Measurements from ENCODE around the gene HENMT1. TPM values are rescaled to one million over a fixed set of nuclear protein-coding genes. Genes with fewer than 3 reads are reported as not detected.

The HENMT1 gene
- total RNA-seq, 1 experiment from 2014 or later, result 6.2 TPM

DNA sequence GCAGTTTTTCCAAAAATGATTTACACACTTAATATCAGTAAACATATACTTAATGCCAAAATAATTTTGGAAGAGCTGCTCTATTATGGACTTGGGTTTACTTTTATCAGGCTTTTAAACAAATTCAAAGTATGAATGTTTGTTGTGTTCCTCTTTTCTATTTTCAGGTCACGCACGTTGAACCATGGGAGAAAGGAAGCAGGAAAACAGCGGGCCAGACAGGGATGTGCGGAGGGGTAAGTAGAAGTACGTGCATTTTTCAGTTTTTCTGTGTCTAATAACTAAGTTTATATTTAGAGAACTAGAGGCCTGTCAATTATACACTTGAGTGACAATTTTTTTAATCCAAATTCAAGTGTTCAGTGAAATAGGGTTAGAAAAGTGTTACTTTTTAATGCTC lies 34.6 kb upstream of the HENMT1 start:
- H3K36me3 Mint-ChIP-seq (ENCODE audit: insufficient read depth in 1 of 3, low read depth in 3 of 3), result peaks cover 46 to 70% (median 58%) of the 10 kb centered on the region in 3 experiments; a peak in 6 of 7 replicates
- Histone ChIP-seq H2BK12ac (ENCODE audit: insufficient read length, low read depth, low read length) (no peak overlapping the region), H3K23ac (ENCODE audit: insufficient read length, low read depth, low read length) (no peak overlapping the region), H3K79me1 (ENCODE audit: insufficient read depth, low read depth, low read length, poor library complexity, severe bottlenecking) (peaks cover 3% of the 10 kb centered on the region), H2BK15ac (ENCODE audit: low read depth, low read length) (no peak overlapping the region), H4K91ac (ENCODE audit: insufficient read length, low read depth, low read length) (no peak overlapping the region), H2AK5ac (ENCODE audit: insufficient read length, low read length) (no peak overlapping the region), H4K8ac (replicated peaks; ENCODE audit: insufficient read length, low read depth, low read length) (no peak overlapping the region), H3K9ac (ENCODE audit: extremely low read depth, insufficient read length, low read length) (no peak overlapping the region), H3K79me2 (ENCODE audit: insufficient read depth, low read length) (peaks cover 21% of the 10 kb centered on the region; the same call in 1 of the 2 replicates), H3K4me1 (ENCODE audit: insufficient read depth, low read length) (no peaks in the 10 kb centered on the region), H2BK20ac (ENCODE audit: low read depth, low read length, poor library complexity, severe bottlenecking) (no peak overlapping the region), H4K5ac (ENCODE audit: insufficient read length, low read depth, low read length) (no peak overlapping the region), H4K20me1 (ENCODE audit: control insufficient read depth, insufficient read depth, insufficient read length) (peaks cover 2% of the 10 kb centered on the region), H2BK5ac (ENCODE audit: insufficient read length, low read length) (no peak overlapping the region), H3K4ac (ENCODE audit: low read depth, low read length) (no peak overlapping the region), H3K18ac (ENCODE audit: insufficient read length, low read depth, low read length) (no peak overlapping the region), H3T11ph (ENCODE audit: low read length) (no peak overlapping the region), H2AFZ (ENCODE audit: low read length) (no peak overlapping the region), H3K27me3 (ENCODE audit: insufficient read depth, low read length) (no peaks in the 10 kb centered on the region), H3K56ac (ENCODE audit: insufficient read length, low read depth, low read length) (no peak overlapping the region), H3K14ac (ENCODE audit: insufficient read depth, low read length) (no peak overlapping the region), H3K9me3 (ENCODE audit: control insufficient read depth, low read depth, low read length) (no peaks in the 10 kb centered on the region), H2BK120ac (ENCODE audit: low read depth, low read length, poor library complexity, severe bottlenecking) (no peak overlapping the region), H3K27ac (ENCODE audit: insufficient read length, low read depth, low read length) (no peak overlapping the region), H3K4me2 (ENCODE audit: insufficient read depth, insufficient read length, low read length) (no peak overlapping the region), H3K23me2 (ENCODE audit: insufficient read length, low read depth, low read length, poor library complexity, severe bottlenecking) (peaks cover 18% of the 10 kb centered on the region)
- H3K4me1 Mint-ChIP-seq, result peaks cover 16 to 20% of the 10 kb centered on the region in 2 experiments
- H3K4me3 Mint-ChIP-seq, result peak overlapping the region in 1 of 2 experiments; percentile 3; a peak in 1 of 5 replicates
- H3K9me3 Mint-ChIP-seq, result no peaks in the 10 kb centered on the region
- TF ChIP-seq, protein P1, sequence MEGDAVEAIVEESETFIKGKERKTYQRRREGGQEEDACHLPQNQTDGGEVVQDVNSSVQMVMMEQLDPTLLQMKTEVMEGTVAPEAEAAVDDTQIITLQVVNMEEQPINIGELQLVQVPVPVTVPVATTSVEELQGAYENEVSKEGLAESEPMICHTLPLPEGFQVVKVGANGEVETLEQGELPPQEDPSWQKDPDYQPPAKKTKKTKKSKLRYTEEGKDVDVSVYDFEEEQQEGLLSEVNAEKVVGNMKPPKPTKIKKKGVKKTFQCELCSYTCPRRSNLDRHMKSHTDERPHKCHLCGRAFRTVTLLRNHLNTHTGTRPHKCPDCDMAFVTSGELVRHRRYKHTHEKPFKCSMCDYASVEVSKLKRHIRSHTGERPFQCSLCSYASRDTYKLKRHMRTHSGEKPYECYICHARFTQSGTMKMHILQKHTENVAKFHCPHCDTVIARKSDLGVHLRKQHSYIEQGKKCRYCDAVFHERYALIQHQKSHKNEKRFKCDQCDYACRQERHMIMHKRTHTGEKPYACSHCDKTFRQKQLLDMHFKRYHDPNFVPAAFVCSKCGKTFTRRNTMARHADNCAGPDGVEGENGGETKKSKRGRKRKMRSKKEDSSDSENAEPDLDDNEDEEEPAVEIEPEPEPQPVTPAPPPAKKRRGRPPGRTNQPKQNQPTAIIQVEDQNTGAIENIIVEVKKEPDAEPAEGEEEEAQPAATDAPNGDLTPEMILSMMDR (conservative IDR thresholded peaks at IDR 0.05), result no peak
- no peaks in the 10 kb centered on the region; the same call in 1 of the 2 replicates for H3K27me3 Mint-ChIP-seq (ENCODE audit: low read depth)
- WGBS (ENCODE audit: extremely low coverage, insufficient read length, low lambda C conversion rate), result no CpG with 5 or more reads among the region's 5 CpGs
- H3K27ac Mint-ChIP-seq, result peak overlapping the region in 1 of 3 experiments; percentile 69; a peak in 1 of 7 replicates
- no peak for DNase-seq

Data from H9 (cell line).